ENCODE measurements around the gene A1CF.

Gene A1CF

DNA sequence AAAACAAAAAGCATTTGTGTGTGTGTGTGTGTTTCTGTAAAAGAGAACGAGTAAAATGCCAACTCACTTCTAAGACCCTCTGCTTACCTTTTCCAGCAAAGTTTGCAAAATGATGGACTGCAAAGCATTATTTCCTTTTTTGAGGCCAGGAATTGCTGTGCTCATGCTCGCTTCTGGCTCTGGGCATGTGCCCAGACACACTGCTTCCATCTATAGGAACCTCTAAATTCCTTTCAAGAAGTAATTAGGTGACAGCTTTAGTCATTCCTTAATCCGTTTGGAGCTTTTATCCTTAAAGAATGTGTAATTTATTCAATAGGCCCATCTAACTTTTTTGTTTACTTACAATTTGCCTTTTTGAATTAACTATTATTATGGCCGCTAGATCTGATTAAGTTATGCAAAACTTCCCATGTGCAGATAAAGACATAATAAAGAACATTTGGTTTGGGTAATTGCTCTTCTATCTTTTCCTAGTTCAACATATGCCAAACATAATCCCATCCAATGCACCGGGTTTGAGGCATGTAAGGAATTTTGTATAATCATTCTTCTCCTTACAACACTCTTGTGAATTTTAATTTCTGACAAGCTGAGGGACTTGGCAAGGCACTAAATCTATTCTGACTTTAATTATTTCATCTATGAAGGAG is 34.7 kb downstream of the A1CF start:
- Mint-ChIP-seq H3K9me3 (no peaks in the 10 kb centered on the region), H3K27ac (no peak overlapping the region), H3K36me3 (ENCODE audit: low read depth) (no peaks in the 10 kb centered on the region), H3K4me1 (ENCODE audit: low read depth) (peaks cover 1% of the 10 kb centered on the region), H3K27me3 (peaks cover 21% of the 10 kb centered on the region), H3K4me3 (no peak overlapping the region)
- no peak for DNase-seq

DNA sequence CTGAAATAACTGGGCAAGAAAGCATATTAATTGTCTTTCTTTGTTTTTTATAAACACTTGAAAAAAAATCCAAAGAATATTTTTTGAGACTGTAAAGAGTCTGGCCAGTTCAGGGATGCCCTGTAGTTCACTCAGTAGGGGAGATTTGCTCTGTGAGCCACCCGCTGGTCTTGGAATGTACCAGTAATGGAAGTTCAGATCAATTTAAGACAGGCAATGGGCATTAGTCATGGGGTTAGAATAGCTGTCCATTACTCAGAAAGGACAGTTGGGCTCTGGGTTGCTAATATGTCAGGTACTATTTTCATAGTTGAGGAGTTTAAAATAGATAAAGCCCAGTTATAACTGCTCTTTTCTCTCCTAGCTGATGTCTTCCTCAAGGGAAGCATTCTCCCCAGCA is 38.7 kb downstream of the A1CF start:
- H3K4me3 Mint-ChIP-seq = no peak overlapping the region
- peaks cover 1% of the 10 kb centered on the region for H3K4me1 Mint-ChIP-seq (ENCODE audit: low read depth)
- no peaks in the 10 kb centered on the region for H3K36me3 Mint-ChIP-seq (ENCODE audit: low read depth)
- peaks cover 9% of the 10 kb centered on the region for H3K27me3 Mint-ChIP-seq
- H3K27ac Mint-ChIP-seq = no peak overlapping the region
- H3K9me3 Mint-ChIP-seq = no peaks in the 10 kb centered on the region
- DNase-seq = no peak

DNA sequence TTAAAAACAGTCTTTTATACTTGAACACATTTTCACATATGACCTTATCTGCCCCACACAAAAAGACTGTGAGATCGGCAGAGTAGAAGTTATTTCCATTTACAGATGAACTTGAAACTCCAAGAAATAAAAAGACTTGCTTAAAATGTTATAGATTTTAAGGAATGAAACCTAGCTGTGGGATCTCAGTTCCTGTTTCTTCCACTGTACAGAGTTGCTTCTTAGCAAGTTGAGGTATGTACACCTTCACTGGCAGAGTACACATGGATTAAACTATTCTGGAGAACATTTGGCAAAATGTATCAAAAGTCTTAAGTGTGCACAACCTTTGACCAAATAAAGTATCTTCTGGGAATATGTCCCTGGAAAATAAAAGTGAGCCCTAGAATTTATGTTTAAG is 48.3 kb downstream of the A1CF start:
- no peaks in the 10 kb centered on the region for H3K9me3 Mint-ChIP-seq
- no peak overlapping the region for H3K4me3 Mint-ChIP-seq
- no peak for DNase-seq
- peaks cover 18% of the 10 kb centered on the region for H3K27me3 Mint-ChIP-seq
- H3K36me3 Mint-ChIP-seq (ENCODE audit: low read depth) = no peaks in the 10 kb centered on the region
- H3K4me1 Mint-ChIP-seq (ENCODE audit: low read depth) = no peaks in the 10 kb centered on the region
- H3K27ac Mint-ChIP-seq = no peak overlapping the region

DNA sequence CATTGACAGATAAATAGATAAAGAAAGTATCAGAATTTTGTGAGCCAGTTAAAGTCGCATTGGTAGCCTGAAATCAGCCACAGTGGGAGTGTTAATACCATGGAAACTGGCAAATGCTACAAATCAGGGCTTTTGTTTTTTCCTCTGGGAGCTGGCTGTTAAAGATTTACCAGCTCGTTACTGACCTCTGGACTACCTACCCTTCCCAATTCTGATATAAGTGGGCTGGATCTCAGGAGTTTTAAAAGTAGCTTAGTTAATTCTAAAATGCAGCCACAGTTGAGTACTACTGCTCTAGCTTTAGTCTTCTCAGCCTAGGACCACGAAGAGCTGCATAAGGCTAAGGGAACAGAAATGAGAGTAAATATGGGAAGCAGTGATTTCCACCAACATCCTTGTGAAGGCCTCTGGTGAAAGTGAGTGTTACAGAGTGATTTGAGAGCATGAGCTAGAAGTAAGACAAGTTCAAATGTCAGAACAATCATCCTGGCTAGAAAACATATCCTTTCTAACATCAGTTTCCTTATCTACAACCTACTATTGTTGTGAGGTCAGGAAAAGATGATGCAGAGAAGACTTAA is 53.2 kb downstream of the A1CF start:
- H3K27me3 Mint-ChIP-seq = peaks cover 27% of the 10 kb centered on the region
- no peaks in the 10 kb centered on the region for H3K4me1 Mint-ChIP-seq (ENCODE audit: low read depth)
- no peak overlapping the region for H3K4me3 Mint-ChIP-seq
- no peak for DNase-seq
- H3K9me3 Mint-ChIP-seq = no peaks in the 10 kb centered on the region
- no peaks in the 10 kb centered on the region for H3K36me3 Mint-ChIP-seq (ENCODE audit: low read depth)
- no peak overlapping the region for H3K27ac Mint-ChIP-seq

DNA sequence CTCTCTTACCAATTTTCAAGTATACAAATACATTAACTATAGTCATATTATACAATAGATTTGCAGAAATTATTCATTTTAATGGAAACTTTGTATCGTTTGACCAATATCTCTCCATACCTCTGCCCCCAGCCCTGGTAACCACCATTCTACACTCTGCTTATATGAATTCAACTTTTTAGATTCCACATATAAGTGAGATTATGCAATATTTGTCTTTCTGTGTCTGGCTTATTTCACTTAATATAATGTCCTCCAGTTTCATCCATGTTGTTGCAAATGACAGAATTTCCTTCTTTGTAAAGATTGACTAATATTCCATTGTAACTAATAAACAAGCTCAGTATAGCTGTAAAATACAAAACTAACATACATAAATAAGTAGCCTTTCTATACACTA is 55.4 kb downstream of the A1CF start:
- H3K9me3 Mint-ChIP-seq = no peaks in the 10 kb centered on the region
- H3K27ac Mint-ChIP-seq = no peak overlapping the region
- no peaks in the 10 kb centered on the region for H3K36me3 Mint-ChIP-seq (ENCODE audit: low read depth)
- H3K4me3 Mint-ChIP-seq = no peak overlapping the region
- H3K4me1 Mint-ChIP-seq (ENCODE audit: low read depth) = no peaks in the 10 kb centered on the region
- peaks cover 37% of the 10 kb centered on the region for H3K27me3 Mint-ChIP-seq
- no peak for DNase-seq

DNA sequence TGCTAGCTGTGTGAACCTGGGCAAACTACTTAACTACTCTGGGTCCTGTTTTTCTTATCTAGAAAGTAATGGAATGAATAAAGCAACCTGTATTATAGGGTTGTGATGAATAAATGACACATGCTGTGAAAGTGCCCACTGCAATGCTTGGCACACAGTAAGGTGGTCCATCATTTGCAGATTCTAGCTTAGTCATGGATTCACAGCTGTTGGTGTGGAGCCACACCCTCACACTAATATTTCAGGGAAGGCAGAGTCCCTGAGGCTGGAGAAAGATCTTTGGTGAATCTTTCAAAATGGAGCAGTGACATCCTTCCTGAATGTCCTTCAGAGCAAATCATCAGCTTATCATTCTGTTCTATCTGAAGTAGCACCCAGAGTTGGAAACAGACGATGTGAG is 60.6 kb downstream of the A1CF start:
- H3K4me3 Mint-ChIP-seq = no peak overlapping the region
- H3K27ac Mint-ChIP-seq = no peak overlapping the region
- no peak for DNase-seq
- H3K27me3 Mint-ChIP-seq = peaks cover 37% of the 10 kb centered on the region
- H3K4me1 Mint-ChIP-seq (ENCODE audit: low read depth) = no peaks in the 10 kb centered on the region
- H3K9me3 Mint-ChIP-seq = no peaks in the 10 kb centered on the region
- H3K36me3 Mint-ChIP-seq (ENCODE audit: low read depth) = no peaks in the 10 kb centered on the region

DNA sequence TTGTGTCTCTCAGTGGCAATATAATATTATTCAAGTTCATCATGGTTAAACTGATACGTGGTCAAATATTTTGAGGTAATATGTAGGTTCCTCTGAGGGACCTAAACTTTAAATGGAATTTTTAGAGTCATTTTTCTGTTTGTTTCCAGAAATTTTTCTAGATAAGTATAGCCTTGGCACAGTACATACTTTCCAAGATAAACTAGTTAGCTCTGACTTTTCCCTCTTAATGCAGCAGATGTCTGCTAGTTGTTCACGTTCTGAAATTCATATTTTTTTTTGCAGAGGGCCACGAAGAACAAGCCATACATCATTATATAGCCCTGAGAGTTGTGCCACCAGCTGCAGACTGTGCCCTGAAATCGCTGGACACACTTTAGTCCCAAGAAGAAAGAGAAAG is 61.6 kb downstream of the A1CF start:
- Mint-ChIP-seq H3K4me3 (no peak overlapping the region), H3K27me3 (peaks cover 31% of the 10 kb centered on the region), H3K27ac (no peak overlapping the region), H3K4me1 (ENCODE audit: low read depth) (no peaks in the 10 kb centered on the region), H3K9me3 (no peaks in the 10 kb centered on the region), H3K36me3 (ENCODE audit: low read depth) (no peaks in the 10 kb centered on the region)
- no peak for DNase-seq

DNA sequence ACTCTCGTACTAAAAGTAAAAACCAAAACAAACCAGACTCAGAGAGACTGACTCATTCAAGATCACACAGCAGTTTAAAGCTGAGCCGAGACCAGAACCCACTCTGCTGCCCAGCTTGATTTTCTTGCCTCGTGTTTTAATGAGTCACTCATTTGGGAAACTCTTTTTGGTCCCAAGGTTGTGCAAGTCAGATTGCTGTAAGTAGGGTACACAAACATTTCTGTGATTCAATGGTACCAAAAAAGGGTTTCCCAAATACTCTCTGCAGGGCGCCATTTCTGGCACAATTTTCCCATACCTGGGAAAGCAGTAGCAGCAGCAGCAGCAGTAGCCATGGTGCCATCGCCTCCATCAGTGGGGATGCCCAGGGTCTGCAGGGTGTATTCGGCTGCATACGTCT is 75.8 kb downstream of the A1CF start:
- H3K9me3 Mint-ChIP-seq = no peaks in the 10 kb centered on the region
- no peaks in the 10 kb centered on the region for H3K4me1 Mint-ChIP-seq (ENCODE audit: low read depth)
- no peak overlapping the region for H3K4me3 Mint-ChIP-seq
- H3K27me3 Mint-ChIP-seq = no peaks in the 10 kb centered on the region
- H3K36me3 Mint-ChIP-seq (ENCODE audit: low read depth) = no peaks in the 10 kb centered on the region
- H3K27ac Mint-ChIP-seq = no peak overlapping the region
- no peak for DNase-seq

DNA sequence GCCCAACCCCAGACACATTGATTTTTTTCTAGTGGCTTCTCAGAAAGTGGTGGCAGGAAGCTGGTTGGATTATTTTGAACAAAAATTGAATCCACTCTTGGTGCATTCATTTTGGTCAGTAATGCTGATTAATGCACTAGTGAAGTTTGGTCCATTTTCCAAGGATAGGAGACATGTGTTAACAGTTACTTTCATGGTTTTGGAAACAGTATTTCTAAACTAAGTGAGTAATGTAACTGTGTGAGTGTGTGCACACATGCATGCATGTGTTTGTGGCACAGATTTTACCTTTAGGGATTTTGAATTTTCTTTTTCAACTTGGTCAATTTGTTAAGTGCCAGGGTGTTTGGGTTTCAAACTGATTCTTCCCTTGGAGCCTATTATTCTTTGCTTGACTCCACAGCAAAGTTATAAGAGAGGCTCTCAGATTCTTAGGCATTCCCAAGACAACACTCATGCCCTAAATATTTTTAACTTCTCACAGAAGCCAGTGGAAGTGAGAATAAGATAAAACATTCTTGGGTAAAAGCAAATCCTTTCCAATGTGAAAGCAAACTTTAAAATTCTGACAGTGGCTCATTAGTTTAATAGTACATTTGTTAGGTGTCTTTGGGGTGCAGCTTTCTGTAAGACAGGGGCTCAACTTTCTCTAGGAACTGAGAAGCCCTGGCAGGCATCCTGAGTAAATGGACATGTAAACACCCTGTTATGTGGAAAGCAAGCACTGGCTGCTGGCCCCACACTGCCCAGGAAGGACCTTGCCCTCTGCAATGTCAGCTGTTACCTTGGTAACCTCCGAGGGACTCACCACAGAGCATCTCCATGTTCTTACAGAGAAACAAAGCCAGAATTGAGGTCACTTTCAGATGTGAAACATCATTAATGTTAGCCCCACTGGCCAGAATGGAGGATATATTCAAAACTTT is 77.3 kb downstream of the A1CF start:
- no peak for DNase-seq
- Mint-ChIP-seq H3K27me3 (no peaks in the 10 kb centered on the region), H3K27ac (no peak overlapping the region), H3K4me3 (no peak overlapping the region), H3K9me3 (no peaks in the 10 kb centered on the region), H3K4me1 (ENCODE audit: low read depth) (no peaks in the 10 kb centered on the region), H3K36me3 (ENCODE audit: low read depth) (no peaks in the 10 kb centered on the region)

DNA sequence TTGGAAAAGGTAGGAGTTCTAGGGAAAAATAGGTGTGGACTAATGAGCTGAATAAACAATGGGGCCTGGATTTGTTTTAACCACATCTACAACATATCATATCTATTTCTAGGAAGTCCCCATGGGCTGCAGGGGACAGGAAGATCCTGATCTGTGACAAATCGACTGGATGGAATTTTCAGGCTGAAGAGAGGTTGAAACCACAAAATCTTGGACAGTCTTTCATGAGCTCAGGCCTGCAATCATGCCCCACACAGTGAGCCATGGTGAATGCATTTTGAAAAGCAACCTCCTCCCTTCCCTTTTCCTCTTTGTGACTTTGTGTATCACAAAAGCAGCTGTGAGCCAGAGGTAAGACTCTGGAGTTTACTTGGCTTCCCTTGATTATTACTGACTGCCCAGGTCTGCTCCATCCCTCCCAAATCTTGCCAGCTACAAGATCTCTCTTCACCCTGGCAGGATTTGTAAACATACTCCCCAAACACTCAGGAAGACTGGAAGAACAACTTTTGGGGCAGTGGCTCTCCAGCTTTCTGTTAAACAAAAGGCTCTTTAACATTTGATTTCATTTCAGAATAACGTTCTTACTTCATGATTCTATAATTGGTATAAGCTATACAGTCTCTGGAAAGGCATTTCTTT is 79.3 kb downstream of the A1CF start:
- DNase-seq = no peak
- Mint-ChIP-seq H3K27me3 (peaks cover 1% of the 10 kb centered on the region), H3K36me3 (ENCODE audit: low read depth) (no peaks in the 10 kb centered on the region), H3K27ac (no peak overlapping the region), H3K4me1 (ENCODE audit: low read depth) (no peaks in the 10 kb centered on the region), H3K4me3 (no peak overlapping the region), H3K9me3 (no peaks in the 10 kb centered on the region)

DNA sequence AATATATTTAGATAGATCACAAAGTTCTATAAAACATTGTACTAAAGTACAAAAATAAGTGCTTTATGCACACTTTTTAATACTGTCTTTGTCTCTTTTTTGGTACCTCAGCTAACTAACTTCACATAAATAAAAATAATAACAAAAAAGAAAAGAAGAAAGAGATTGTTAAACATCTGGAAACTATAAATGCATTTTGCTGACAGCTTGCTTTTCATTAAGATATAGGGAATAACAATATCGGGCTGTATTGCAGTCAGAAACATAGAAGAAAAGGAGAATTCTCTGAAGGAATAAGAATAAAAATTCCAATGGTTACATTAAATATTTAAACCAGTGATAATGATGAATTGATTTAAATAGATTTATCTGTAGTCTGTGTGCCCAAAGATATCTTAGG is 85.8 kb downstream of the A1CF start:
- Mint-ChIP-seq H3K4me1 (ENCODE audit: low read depth) (no peaks in the 10 kb centered on the region), H3K36me3 (ENCODE audit: low read depth) (no peaks in the 10 kb centered on the region), H3K27ac (no peak overlapping the region), H3K9me3 (no peaks in the 10 kb centered on the region), H3K27me3 (peaks cover 17% of the 10 kb centered on the region), H3K4me3 (no peak overlapping the region)
- DNase-seq = no peak

DNA sequence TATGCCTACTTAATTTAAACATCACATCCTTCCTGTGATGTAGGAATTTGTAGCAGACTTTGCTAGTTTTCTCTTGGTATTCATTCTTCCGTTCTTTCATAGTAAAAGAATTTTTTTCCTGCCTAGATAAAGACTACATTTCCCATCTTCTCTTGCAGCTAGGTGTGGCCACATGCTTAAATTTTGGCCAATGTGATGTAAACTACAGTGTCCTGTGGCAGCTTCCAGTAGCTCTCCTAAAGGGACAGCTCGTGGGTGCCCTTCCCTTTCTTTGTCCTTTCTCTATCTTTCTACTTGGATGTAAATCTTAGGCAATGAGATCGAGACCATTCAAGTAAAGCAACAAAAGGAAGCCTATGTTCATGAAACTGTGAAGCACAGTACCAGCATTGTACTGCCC is 87.1 kb downstream of the A1CF start:
- no peak for DNase-seq
- Mint-ChIP-seq H3K4me3 (no peak overlapping the region), H3K27ac (no peak overlapping the region), H3K4me1 (ENCODE audit: low read depth) (no peaks in the 10 kb centered on the region), H3K9me3 (no peaks in the 10 kb centered on the region), H3K36me3 (ENCODE audit: low read depth) (no peaks in the 10 kb centered on the region), H3K27me3 (peaks cover 22% of the 10 kb centered on the region)

DNA sequence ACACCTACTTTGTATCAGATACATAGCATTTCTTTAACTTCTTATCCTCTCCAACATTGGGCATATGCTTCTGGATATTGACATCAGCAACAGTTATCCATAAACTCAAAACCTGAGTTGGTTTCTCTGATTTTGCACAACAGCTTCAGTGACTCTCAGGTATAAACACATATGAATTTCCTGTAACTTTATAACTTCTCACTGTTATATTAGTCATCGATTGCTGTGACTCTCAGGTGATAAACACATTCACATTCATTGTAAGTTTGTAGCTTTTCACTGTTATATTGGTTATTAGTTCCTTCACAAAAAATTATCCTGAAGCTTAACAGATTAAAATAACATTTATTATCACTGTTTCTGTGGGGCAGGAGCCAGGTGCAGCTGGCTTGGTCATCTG is 88.7 kb downstream of the A1CF start:
- Mint-ChIP-seq H3K9me3 (no peaks in the 10 kb centered on the region), H3K36me3 (ENCODE audit: low read depth) (no peaks in the 10 kb centered on the region), H3K27me3 (peaks cover 22% of the 10 kb centered on the region), H3K4me3 (no peak overlapping the region), H3K4me1 (ENCODE audit: low read depth) (no peaks in the 10 kb centered on the region), H3K27ac (no peak overlapping the region)
- no peak for DNase-seq

DNA sequence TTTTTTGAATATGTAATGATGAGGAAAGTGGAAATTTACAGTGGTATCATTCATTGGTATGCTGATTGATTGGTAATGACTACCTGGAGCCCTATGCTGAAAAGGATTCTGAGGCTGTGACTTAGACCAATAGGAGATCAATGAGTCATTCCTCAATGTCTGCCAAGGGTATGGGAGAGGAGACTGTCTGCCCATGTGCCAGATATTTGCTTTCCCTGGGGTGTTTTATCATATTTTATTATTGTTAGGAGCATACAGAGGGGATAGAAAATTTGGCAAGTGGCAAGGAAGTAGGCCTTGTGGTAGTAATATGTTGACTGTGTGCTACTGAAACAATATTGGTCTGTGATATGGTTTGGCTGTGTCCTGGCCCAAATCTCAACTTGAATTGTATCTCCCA is 90.9 kb downstream of the A1CF start:
- DNase-seq = no peak
- Mint-ChIP-seq H3K4me1 (ENCODE audit: low read depth) (no peaks in the 10 kb centered on the region), H3K27ac (no peak overlapping the region), H3K36me3 (ENCODE audit: low read depth) (no peaks in the 10 kb centered on the region), H3K27me3 (peaks cover 18% of the 10 kb centered on the region), H3K9me3 (no peaks in the 10 kb centered on the region), H3K4me3 (no peak overlapping the region)

Measured in activated T-cell treated with anti-CD3 and anti-CD28 coated beads, Interleukin-2, amount 50 U/mL, for 24 hours (primary cell).